ENCODE data around the gene F12. TPM values are rescaled to one million over a fixed set of nuclear protein-coding genes. Genes with fewer than 3 reads are reported as not detected.

F12 gene
- total and polyA plus RNA-seq, 2 donors (not counting 3 experiments of a cell fraction or from before 2014, with no cell fraction given), result 1.00 to 1.4 TPM

DNA sequence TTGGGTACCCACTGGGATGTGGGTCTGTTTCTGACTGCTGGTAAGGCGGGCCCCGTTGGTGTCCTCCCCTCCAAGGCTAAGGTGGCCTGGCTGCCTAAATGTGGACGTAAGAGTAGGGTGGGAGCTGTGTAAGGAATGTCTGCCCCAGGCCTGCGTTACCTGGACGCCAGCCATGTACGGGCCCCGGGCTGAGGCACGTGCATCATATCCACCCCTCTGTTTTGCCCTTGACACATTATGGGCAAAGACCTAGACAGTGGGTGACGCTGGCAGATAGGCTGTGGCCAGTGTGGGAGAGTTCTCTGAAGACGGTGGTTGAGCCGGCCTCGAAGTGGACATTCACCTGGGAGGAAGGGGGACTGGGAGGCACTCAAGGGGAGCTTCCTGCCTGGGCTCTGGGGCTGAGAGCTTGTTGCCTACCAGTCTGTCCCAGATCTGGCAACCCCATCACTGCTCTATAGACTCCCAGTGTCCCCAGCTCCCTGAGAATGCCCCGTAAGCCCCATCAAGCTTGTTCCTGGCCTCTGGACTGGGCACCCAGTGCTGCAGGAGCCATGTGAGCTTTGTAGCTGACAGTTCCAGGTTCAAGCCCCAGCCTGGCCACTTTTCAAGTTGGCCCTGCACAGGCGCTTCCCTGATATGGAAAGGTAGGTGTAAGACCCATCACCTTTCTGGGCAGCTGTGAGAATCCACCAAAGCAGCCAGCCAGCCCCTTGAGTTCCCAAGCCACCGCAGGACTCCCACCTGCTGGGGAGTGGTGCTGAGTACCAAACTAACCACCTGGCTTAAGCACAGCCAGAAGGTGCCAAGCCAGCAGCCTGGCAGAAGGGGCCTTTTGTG, 34.0 kb upstream of the F12 start:
- intact Hi-C loops (cut with micrococcal nuclease) (no loop called here), dilution Hi-C loops (cut with MboI; ENCODE audit: extremely low pct_ligation_motif_present, low sequenced_read_pairs) (no loop called here)
- Histone ChIP-seq H2AFZ (ENCODE audit: low read depth, low read length) (no peak overlapping the region), H3K27ac (ENCODE audit: insufficient read depth, low read depth, low read length) (no peak overlapping the region), H3K9ac (replicated peaks; ENCODE audit: extremely low read depth, insufficient read depth, low read length) (no peak overlapping the region), H3K4me2 (ENCODE audit: insufficient read depth, low read length) (no peak overlapping the region), H3K79me2 (ENCODE audit: control insufficient read depth, insufficient read depth, low read length) (no peaks in the 10 kb centered on the region), H3K36me3 (ENCODE audit: control insufficient read depth in 2 of 2, extremely low read depth in 1 of 2, insufficient read depth in 2 of 2, low read length in 2 of 2) (peaks cover 0 to 5% of the 10 kb centered on the region in 2 experiments), H3K9me3 (replicated peaks; ENCODE audit: control insufficient read depth, insufficient read depth, low read length) (no peaks in the 10 kb centered on the region), H3K4me1 (ENCODE audit: control insufficient read depth, extremely low read depth, insufficient read depth, low read length) (peaks cover 13% of the 10 kb centered on the region), H4K20me1 (replicated peaks; ENCODE audit: control insufficient read depth, extremely low read depth, insufficient read depth, low read length) (no peaks in the 10 kb centered on the region), H3K27me3 (ENCODE audit: control insufficient read depth in 2 of 2, insufficient read depth in 2 of 2, low read length in 2 of 2) (no peaks in the 10 kb centered on the region), H3K4me3 (replicated peaks in 1 of 3; ENCODE audit: insufficient read depth in 1 of 3, low read depth in 1 of 3, low read length in 3 of 3) (no peak overlapping the region), H3K9me1 (replicated peaks; ENCODE audit: control insufficient read depth, extremely low read depth, insufficient read depth, low read length) (no peaks in the 10 kb centered on the region)
- CTCF ChIA-PET, result interaction anchor here (1.0 to 13.5 kb wide), 5 partner anchors 10 to 52 kb away, joined by 3 to 288 read pairs (median 11); partner anchors contain the start of gene PFN3
- TF ChIP-seq MYC (IDR thresholded peaks at IDR 0.05; ENCODE audit: low read depth, low read length) (no peak), POLR2A (IDR thresholded peaks at IDR 0.05; ENCODE audit: low read depth, low read length) (no peak), JUN (IDR thresholded peaks at IDR 0.05; ENCODE audit: borderline replicate concordance, insufficient read depth, insufficient read length, low read depth) (no peak), GATA2 (IDR thresholded peaks at IDR 0.05; ENCODE audit: insufficient read depth, insufficient read length, low read depth, low read length) (no peak), POLR2AphosphoS5 (IDR thresholded peaks at IDR 0.05; ENCODE audit: insufficient read depth, low read depth, low read length) (no peak), FOS (IDR thresholded peaks at IDR 0.05; ENCODE audit: borderline replicate concordance, insufficient read depth, low read length) (no peak)
- TF ChIP-seq, protein P1, sequence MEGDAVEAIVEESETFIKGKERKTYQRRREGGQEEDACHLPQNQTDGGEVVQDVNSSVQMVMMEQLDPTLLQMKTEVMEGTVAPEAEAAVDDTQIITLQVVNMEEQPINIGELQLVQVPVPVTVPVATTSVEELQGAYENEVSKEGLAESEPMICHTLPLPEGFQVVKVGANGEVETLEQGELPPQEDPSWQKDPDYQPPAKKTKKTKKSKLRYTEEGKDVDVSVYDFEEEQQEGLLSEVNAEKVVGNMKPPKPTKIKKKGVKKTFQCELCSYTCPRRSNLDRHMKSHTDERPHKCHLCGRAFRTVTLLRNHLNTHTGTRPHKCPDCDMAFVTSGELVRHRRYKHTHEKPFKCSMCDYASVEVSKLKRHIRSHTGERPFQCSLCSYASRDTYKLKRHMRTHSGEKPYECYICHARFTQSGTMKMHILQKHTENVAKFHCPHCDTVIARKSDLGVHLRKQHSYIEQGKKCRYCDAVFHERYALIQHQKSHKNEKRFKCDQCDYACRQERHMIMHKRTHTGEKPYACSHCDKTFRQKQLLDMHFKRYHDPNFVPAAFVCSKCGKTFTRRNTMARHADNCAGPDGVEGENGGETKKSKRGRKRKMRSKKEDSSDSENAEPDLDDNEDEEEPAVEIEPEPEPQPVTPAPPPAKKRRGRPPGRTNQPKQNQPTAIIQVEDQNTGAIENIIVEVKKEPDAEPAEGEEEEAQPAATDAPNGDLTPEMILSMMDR (IDR thresholded peaks at IDR 0.05; ENCODE audit: extremely low read depth in 1 of 2, insufficient read depth in 1 of 2, low read depth in 1 of 2, low read length in 2 of 2), result no peak
- POLR2A ChIA-PET, result no interaction called here
- FAIRE-seq (no peak), DNase-seq (ENCODE audit: low read depth, low spot score) (no peak)
- BruUV-seq (replicated peaks), result no TSS peak
